Neural cell (in vitro differentiated cells): ENCODE data around the gene ANTXR2.

Source experiments
- CTCF ChIP-seq: fragments of 450-650 bp; IDR thresholded peaks from 2 replicates; pipeline ENCODE4 v1.5.1; 2014; ENCODE audit warnings: antibody characterized with exemption, mild to moderate bottlenecking, moderate library complexity; ENCODE audit not compliant: poor library complexity, severe bottlenecking
- EZH2 ChIP-seq: fragments of 200-600, 300-800 bp; shearing (Covaris generic), sonication (generic); IDR thresholded peaks from 2 replicates; pipeline ENCODE4 v1.6.1; 2014; ENCODE audit warnings: antibody characterized with exemption, low read length, borderline replicate concordance, mild to moderate bottlenecking; ENCODE audit not compliant: insufficient read depth, poor library complexity, severe bottlenecking
- POLR2AphosphoS5 ChIP-seq: IDR thresholded peaks from 2 replicates; pipeline ENCODE4 v1.6.1; 2012
- REST ChIP-seq: IDR thresholded peaks from 2 replicates; pipeline ENCODE4 v1.6.1; 2012; ENCODE audit warnings: borderline replicate concordance
- SMC3 ChIP-seq: fragments of 450-650 bp; conservative IDR thresholded peaks from 2 replicates; pipeline ENCODE4 v1.6.1; 2014; ENCODE audit warnings: antibody characterized with exemption, mild to moderate bottlenecking, moderate library complexity; ENCODE audit not compliant: poor library complexity
- TAF1 ChIP-seq: IDR thresholded peaks from 2 replicates; pipeline ENCODE4 v1.6.1; 2012; ENCODE audit warnings: low read depth

- TF ChIP-seq REST (no peak), EZH2 (no peak), CTCF (no peak), POLR2AphosphoS5 (no peak), TAF1 (no peak), SMC3 (no peak)
Measured at GRCh38 chr4:79991601-79992000, 81.4 kb downstream of the ANTXR2 start.
